Glutamatergic neuron (in vitro differentiated cells): Measurements from ENCODE around the gene NOM1. TPM values are rescaled to one million over a fixed set of nuclear protein-coding genes. Genes with fewer than 3 reads are reported as not detected.
"Not testable (repeated sequence)": the region's sequence is repeated elsewhere in the genome, so short reads cannot be mapped to it uniquely, and the experiment has no call there.

Source experiments
- DNase-seq: peaks from one replicate; pipeline ENCODE4 v3.0.0; 2022
- H3K27ac Mint-ChIP-seq: one replicate; pipeline ENCODE4 v1.8.0; 2020; ENCODE audit warnings: mild to moderate bottlenecking, mixed read lengths, inconsistent platforms; ENCODE audit not compliant: unreplicated experiment
- H3K27me3 Mint-ChIP-seq: one replicate; pipeline ENCODE4 v1.8.0; 2020; ENCODE audit warnings: mild to moderate bottlenecking, moderate library complexity, mixed read lengths, inconsistent platforms; ENCODE audit not compliant: unreplicated experiment
- H3K36me3 Mint-ChIP-seq: one replicate; pipeline ENCODE4 v1.8.0; 2020; ENCODE audit warnings: mild to moderate bottlenecking, mixed read lengths, inconsistent platforms; ENCODE audit not compliant: unreplicated experiment
- H3K4me1 Mint-ChIP-seq: one replicate; pipeline ENCODE4 v1.8.0; 2020; ENCODE audit warnings: mild to moderate bottlenecking, low read depth, mixed read lengths, inconsistent platforms; ENCODE audit not compliant: unreplicated experiment
- H3K4me3 Mint-ChIP-seq: one replicate; pipeline ENCODE4 v1.8.0; 2020; ENCODE audit warnings: mild to moderate bottlenecking, mixed read lengths, inconsistent platforms; ENCODE audit not compliant: unreplicated experiment
- H3K9me3 Mint-ChIP-seq: one replicate; pipeline ENCODE4 v1.8.0; 2020; ENCODE audit warnings: mild to moderate bottlenecking, moderate library complexity, mixed read lengths, inconsistent platforms; ENCODE audit not compliant: unreplicated experiment
- total RNA-seq: library from RNA; stranded (reverse); fragmentation: NEBNext Ultra II Directional; extraction: Animal tissue kit (Norgen Biotek cat#: 25700); gene quantifications from one replicate; pipeline ENCODE4 v1.2.1, GENCODE V29; 2021; ENCODE audit not compliant: unreplicated experiment
- TF ChIP-seq, protein P1 (sequence below): fragments of 200-600 bp; sonication (generic); IDR thresholded peaks from one replicate; pipeline ENCODE4 v1.5.0; 2021; ENCODE audit not compliant: partially characterized antibody, unreplicated experiment

Gene NOM1
- total RNA-seq, 1 donor from 2014 or later: 18.0 TPM

DNA sequence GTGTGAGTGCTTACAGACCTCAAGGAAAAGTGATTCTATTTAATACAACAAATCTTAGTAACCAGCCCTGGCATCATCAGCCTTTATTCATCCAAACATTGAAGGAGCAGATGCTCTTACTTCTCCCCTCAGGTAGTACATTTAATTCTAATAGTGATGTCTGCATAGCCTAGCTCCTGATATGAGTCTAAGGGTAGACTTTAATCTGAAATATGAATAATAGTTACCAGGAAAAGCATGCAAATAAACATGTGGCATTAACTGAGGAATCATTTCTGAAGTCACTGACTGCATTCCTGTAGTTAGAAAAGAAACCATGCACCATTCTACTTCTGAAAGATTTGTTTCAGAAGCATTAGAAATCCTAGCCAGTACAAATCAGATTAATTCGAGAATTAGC is 30.9 kb upstream of the NOM1 start:
- H3K27me3 Mint-ChIP-seq: peaks cover 2% of the 10 kb centered on the region
- H3K36me3 Mint-ChIP-seq: peaks cover 6% of the 10 kb centered on the region
- no peak overlapping the region for H3K4me3 Mint-ChIP-seq
- H3K9me3 Mint-ChIP-seq: no peaks in the 10 kb centered on the region
- no peak for DNase-seq
- no peaks in the 10 kb centered on the region for H3K4me1 Mint-ChIP-seq
- TF ChIP-seq, protein P1, sequence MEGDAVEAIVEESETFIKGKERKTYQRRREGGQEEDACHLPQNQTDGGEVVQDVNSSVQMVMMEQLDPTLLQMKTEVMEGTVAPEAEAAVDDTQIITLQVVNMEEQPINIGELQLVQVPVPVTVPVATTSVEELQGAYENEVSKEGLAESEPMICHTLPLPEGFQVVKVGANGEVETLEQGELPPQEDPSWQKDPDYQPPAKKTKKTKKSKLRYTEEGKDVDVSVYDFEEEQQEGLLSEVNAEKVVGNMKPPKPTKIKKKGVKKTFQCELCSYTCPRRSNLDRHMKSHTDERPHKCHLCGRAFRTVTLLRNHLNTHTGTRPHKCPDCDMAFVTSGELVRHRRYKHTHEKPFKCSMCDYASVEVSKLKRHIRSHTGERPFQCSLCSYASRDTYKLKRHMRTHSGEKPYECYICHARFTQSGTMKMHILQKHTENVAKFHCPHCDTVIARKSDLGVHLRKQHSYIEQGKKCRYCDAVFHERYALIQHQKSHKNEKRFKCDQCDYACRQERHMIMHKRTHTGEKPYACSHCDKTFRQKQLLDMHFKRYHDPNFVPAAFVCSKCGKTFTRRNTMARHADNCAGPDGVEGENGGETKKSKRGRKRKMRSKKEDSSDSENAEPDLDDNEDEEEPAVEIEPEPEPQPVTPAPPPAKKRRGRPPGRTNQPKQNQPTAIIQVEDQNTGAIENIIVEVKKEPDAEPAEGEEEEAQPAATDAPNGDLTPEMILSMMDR: no peak
- no peak overlapping the region for H3K27ac Mint-ChIP-seq

DNA sequence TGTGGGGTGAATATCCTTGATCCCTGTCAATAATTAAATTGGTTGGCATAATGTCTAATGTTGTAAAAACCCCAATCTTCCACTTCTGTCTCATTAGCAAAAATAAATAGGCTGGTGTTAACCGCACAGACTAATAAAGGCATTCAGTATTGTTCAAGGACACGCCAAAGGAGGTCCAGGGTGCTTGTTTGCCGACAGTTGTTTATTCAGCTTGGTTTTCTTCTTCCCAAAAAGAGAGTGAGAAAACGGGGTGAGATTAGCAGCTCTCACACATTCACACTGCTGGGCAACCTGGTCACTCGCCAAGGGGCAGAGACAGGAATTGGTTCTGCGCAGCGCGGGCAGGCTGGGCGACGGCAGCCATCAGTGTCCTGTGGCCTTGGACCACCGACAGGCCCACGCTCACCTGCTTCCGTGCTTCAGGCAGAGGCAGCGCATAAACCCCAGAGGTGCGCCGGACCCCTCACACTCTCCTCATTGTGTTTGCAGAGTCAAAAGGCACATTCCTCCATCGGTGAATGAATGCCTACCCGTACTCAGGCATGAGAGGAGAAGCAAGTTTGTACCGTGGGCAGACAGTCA is 30.3 kb upstream of the NOM1 start:
- TF ChIP-seq, protein P1: no peak
- H3K9me3 Mint-ChIP-seq: no peaks in the 10 kb centered on the region

DNA sequence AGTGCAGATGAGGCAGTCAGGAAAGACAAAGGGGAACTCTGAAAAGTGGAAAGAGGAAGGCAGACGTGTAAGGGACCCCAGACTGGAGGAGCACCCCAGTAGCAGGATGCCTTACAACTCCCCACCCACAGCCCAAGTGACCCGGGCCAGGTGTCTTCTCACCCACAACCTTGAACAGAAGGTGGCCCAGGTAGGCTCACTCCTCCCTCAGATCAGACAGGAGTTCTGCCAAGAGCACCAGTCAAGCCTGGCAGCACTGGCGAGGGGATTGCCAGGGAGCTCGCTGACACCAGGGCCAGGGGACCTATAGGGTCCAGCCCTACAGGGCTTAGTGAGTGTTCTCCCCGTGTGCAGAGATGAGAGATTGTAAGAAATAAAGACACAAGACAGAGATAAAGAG is 29.4 kb upstream of the NOM1 start:
- TF ChIP-seq, protein P1: no peak
- Mint-ChIP-seq H3K4me3 (no peak overlapping the region), H3K4me1 (no peaks in the 10 kb centered on the region), H3K27me3 (no peaks in the 10 kb centered on the region), H3K9me3 (no peaks in the 10 kb centered on the region), H3K36me3 (peaks cover 6% of the 10 kb centered on the region), H3K27ac (no peak overlapping the region)
- DNase-seq: no peak

More for the DNA sequence above, 30.3 kb upstream of the NOM1 start:
- H3K4me3 Mint-ChIP-seq: no peak overlapping the region
- DNase-seq: no peak
- H3K27me3 Mint-ChIP-seq: no peaks in the 10 kb centered on the region
- no peak overlapping the region for H3K27ac Mint-ChIP-seq
- H3K36me3 Mint-ChIP-seq: peaks cover 6% of the 10 kb centered on the region
- H3K4me1 Mint-ChIP-seq: no peaks in the 10 kb centered on the region

DNA sequence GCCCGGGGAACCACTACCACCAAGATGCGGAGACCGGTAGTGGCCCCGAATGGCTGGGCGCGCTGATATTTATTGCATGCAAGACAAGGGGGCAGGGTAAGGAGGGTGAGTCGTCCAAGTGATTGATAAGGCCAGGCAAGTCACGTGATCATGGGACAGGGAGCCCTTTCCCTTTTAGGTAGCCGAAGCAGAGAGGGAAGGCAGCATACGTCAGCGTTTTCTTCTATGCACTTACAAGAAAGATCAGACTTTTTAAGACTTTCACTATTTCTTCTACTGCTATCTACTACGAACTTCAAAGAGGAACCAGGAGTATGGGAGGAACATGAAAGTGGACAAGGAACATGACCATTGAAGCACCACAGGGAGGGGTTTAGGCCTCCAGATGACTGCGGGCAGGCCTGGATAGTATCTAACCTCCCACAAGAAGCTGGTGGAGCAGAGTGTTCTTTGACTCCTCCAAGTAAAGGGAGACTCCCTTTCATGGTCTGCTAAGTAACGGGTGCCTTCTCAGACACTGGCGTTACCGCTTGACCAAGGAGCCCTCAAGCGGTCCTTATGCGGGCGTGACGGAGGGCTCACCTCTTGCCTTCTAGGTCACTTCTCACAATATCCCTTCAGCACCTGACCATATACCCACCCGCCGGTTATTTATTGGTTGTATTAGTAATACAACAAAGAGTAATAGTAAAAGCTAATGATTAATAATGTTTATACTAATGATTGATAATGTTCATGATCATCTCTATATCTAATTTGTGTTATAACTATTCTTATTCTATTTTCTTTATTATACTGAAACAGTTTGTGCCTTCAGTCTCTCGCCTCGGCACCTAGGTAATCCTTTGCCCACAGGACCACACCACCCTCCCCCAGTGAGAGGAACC is 28.8 kb upstream of the NOM1 start:
- not testable (repeated sequence) for H3K27ac Mint-ChIP-seq

DNA sequence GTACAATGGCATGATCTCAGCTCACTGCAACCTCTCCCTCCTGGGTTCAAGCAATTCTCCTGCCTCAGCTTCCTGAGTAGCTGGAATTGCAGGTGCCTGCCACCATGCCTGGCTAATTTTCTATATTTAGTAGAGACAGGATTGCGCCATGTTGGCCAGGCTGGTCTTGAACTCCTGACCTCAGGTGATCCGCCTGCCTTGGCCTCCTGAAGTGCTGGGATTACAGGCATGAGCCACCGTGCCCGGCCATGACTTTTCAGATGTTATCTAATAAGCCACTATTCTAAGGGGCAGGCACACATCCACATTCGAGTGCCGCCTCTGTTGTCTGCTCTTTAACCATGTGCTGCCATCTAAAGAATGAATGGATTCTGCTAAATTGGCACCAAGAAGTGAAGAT is 27.2 kb upstream of the NOM1 start:
- not testable (repeated sequence) for H3K9me3 Mint-ChIP-seq, H3K27ac Mint-ChIP-seq, H3K36me3 Mint-ChIP-seq, H3K4me3 Mint-ChIP-seq, H3K27me3 Mint-ChIP-seq, DNase-seq, H3K4me1 Mint-ChIP-seq

More for the DNA sequence above, 28.8 kb upstream of the NOM1 start:
- H3K36me3 Mint-ChIP-seq, DNase-seq, H3K9me3 Mint-ChIP-seq, H3K27me3 Mint-ChIP-seq, H3K4me3 Mint-ChIP-seq, H3K4me1 Mint-ChIP-seq: not testable (repeated sequence)

DNA sequence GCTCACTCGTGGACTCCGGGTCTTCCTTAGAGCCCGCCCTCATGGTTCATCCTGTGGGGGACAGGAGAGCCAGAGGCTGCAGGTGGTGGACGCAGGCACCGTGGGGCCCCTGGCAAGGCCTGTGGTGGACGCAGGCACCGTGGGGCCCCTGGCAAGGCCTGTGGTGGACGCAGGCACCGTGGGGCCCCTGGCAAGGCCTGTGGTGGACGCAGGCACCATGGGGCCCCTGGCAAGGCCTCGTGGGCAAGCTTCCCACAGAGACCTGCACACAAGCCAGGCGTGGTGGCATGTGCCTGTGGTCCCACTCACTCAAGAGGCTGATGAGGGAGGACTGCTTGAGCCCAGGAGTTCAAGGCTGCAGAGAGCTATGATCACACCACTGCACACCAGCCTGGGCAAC is 23.7 kb upstream of the NOM1 start:
- not testable (repeated sequence) for H3K27ac Mint-ChIP-seq, H3K36me3 Mint-ChIP-seq, H3K4me3 Mint-ChIP-seq, H3K27me3 Mint-ChIP-seq, H3K4me1 Mint-ChIP-seq, DNase-seq, H3K9me3 Mint-ChIP-seq
